Parathyroid adenoma (tissue), 2 donors: Measurements from ENCODE around the gene BRD4.

Experiments
- H2AFZ ChIP-seq: fragments of 300-600 bp; sonication (generic); one replicate; pipeline ENCODE4 v1.7.0; 2017; ENCODE audit warnings: antibody characterized with exemption, mild to moderate bottlenecking
- H3K27ac ChIP-seq: fragments of 300-600 bp; sonication (generic); one replicate; pipeline ENCODE4 v1.7.0; 2017
- H3K27me3 ChIP-seq: fragments of 300-600 bp; sonication (generic); one replicate; pipeline ENCODE4 v1.7.0; 2017; ENCODE audit warnings: low read length; ENCODE audit not compliant: control insufficient read depth, insufficient read depth
- H3K36me3 ChIP-seq: fragments of 300-600 bp; sonication (generic); one replicate; pipeline ENCODE4 v1.7.0; 2017; ENCODE audit warnings: low read length; ENCODE audit not compliant: control insufficient read depth, insufficient read depth
- H3K4me1 ChIP-seq: fragments of 300-600 bp; sonication (generic); one replicate; pipeline ENCODE4 v1.7.0; 2017; ENCODE audit warnings: control low read depth
- H3K4me2 ChIP-seq: fragments of 300-600 bp; sonication (generic); one replicate; pipeline ENCODE4 v1.7.0; 2017; ENCODE audit warnings: low read length
- H3K4me3 ChIP-seq: fragments of 300-600 bp; sonication (generic); one replicate; pipeline ENCODE4 v1.7.0; 2017; ENCODE audit warnings: low read depth, low read length
- H3K79me2 ChIP-seq: fragments of 300-600 bp; sonication (generic); one replicate; pipeline ENCODE4 v1.7.0; 2017; ENCODE audit warnings: control low read depth
- H3K9ac ChIP-seq: fragments of 300-600 bp; sonication (generic); one replicate; pipeline ENCODE4 v1.7.0; 2017; ENCODE audit warnings: mild to moderate bottlenecking
- H3K9me3 ChIP-seq: fragments of 300-600 bp; sonication (generic); one replicate; pipeline ENCODE4 v1.7.0; 2017; ENCODE audit warnings: low read length; ENCODE audit not compliant: control insufficient read depth
- CTCF ChIP-seq: fragments of 300-600 bp; sonication (generic); IDR thresholded peaks from one replicate; pipeline ENCODE4 v1.7.0; 2017; ENCODE audit warnings: antibody characterized with exemption, mild to moderate bottlenecking
- donor health status: primary hyperparathyroidism.

BRD4 gene

GRCh38 chr19:15249972-15250639 is 82.2 kb downstream of the BRD4 start:
- H3K4me1 ChIP-seq, result peaks cover 62% of the 10 kb centered on the region

GRCh38 chr19:15249528-15249874 is 82.8 kb downstream of the BRD4 start:
- no peak overlapping the region for H3K4me2 ChIP-seq
- no peak overlapping the region for H3K9ac ChIP-seq
- H3K27ac ChIP-seq, result peak overlapping the region; percentile 53
- H3K4me1 ChIP-seq, result peaks cover 68% of the 10 kb centered on the region
- H3K79me2 ChIP-seq, result peaks cover 37% of the 10 kb centered on the region
- H2AFZ ChIP-seq, result no peak overlapping the region
- H3K9me3 ChIP-seq, result no peaks in the 10 kb centered on the region
- no peak for TF ChIP-seq CTCF
- H3K27me3 ChIP-seq, result no peaks in the 10 kb centered on the region
- H3K4me3 ChIP-seq, result no peak overlapping the region
- H3K36me3 ChIP-seq, result no peaks in the 10 kb centered on the region

More at GRCh38 chr19:15249972-15250639, 82.2 kb downstream of the BRD4 start:
- H3K4me3 ChIP-seq, result no peak overlapping the region
- H3K9ac ChIP-seq, result no peak overlapping the region
- H3K27me3 ChIP-seq, result no peaks in the 10 kb centered on the region
- H3K4me2 ChIP-seq, result no peak overlapping the region
- no peaks in the 10 kb centered on the region for H3K36me3 ChIP-seq
- peaks cover 40% of the 10 kb centered on the region for H3K79me2 ChIP-seq
- no peak for TF ChIP-seq CTCF
- H2AFZ ChIP-seq, result no peak overlapping the region
- no peaks in the 10 kb centered on the region for H3K9me3 ChIP-seq
- peak overlapping the region; percentile 53 for H3K27ac ChIP-seq

- H2AFZ ChIP-seq, result no peak overlapping the region
- no peak for TF ChIP-seq CTCF
- no peak overlapping the region for H3K4me3 ChIP-seq
- no peaks in the 10 kb centered on the region for H3K36me3 ChIP-seq
- peaks cover 33% of the 10 kb centered on the region for H3K79me2 ChIP-seq
- peaks cover 70% of the 10 kb centered on the region for H3K4me1 ChIP-seq
- H3K9me3 ChIP-seq, result no peaks in the 10 kb centered on the region
- H3K4me2 ChIP-seq, result no peak overlapping the region
- no peak overlapping the region for H3K9ac ChIP-seq
- H3K27me3 ChIP-seq, result no peaks in the 10 kb centered on the region
- peak overlapping the region; percentile 53 for H3K27ac ChIP-seq
Observed at GRCh38 chr19:15248648-15249527, 83.5 kb downstream of the BRD4 start.

- no peak overlapping the region for H3K4me3 ChIP-seq
- no peaks in the 10 kb centered on the region for H3K36me3 ChIP-seq
- peaks cover 73% of the 10 kb centered on the region for H3K4me1 ChIP-seq
Observed at GRCh38 chr19:15248106-15248505, 84.2 kb downstream of the BRD4 start.

More at GRCh38 chr19:15248106-15248505, 84.2 kb downstream of the BRD4 start:
- H3K9me3 ChIP-seq, result no peaks in the 10 kb centered on the region
- no peak for TF ChIP-seq CTCF
- no peak overlapping the region for H3K9ac ChIP-seq
- H3K4me2 ChIP-seq, result no peak overlapping the region
- peaks cover 30% of the 10 kb centered on the region for H3K79me2 ChIP-seq
- no peaks in the 10 kb centered on the region for H3K27me3 ChIP-seq
- no peak overlapping the region for H2AFZ ChIP-seq
- peak overlapping the region; percentile 53 for H3K27ac ChIP-seq
